Measurements from ENCODE around the gene ERLIN1.

GRCh38 chr10:100109670-100110069 is 76.2 kb downstream of the ERLIN1 start:
- TF ChIP-seq CTCF (conservative IDR thresholded peaks at IDR 0.05; ENCODE audit: low read depth, low read length) (no peak), EZH2phosphoT487 (IDR thresholded peaks at IDR 0.05; ENCODE audit: borderline replicate concordance, low read length) (no peak), EZH2 (IDR thresholded peaks at IDR 0.05; ENCODE audit: low read length, unreplicated experiment) (no peak)
